Fibroblast of pulmonary artery (primary cell): Measurements from ENCODE around the gene EEF1A1.
"Not testable (repeated sequence)": the region's sequence is repeated elsewhere in the genome, so short reads cannot be mapped to it uniquely, and the experiment has no call there.

Source experiments
- DNase-seq: peaks from one replicate; pipeline ENCODE4 v3.0.0-alpha.2; 2010; ENCODE audit warnings: low read depth
- H3K4me3 ChIP-seq: replicated peaks from 2 replicates; pipeline ENCODE4 v1.5.1; 2011; ENCODE audit warnings: low read depth, mild to moderate bottlenecking, control low read depth, low read length, moderate library complexity
- TF ChIP-seq, protein P1 (sequence below): IDR thresholded peaks from 2 replicates; pipeline ENCODE4 v1.5.1; 2011; ENCODE audit warnings: mild to moderate bottlenecking, control low read depth, low read length, inconsistent platforms; ENCODE audit errors: missing control alignments

EEF1A1 gene

GRCh38 chr6:73520688-73521350, at the start of gene EEF1A1:
Gene EEF1A1, minus strand, starts transcription at chr6:73521032. Its CDS starts 1,006 bp downstream, at chr6:73520026.
- H3K4me3 ChIP-seq, result peak within 1 kb of the TSS; percentile 99
- DNase-seq, result peak; percentile 100
- TF ChIP-seq, protein P1, sequence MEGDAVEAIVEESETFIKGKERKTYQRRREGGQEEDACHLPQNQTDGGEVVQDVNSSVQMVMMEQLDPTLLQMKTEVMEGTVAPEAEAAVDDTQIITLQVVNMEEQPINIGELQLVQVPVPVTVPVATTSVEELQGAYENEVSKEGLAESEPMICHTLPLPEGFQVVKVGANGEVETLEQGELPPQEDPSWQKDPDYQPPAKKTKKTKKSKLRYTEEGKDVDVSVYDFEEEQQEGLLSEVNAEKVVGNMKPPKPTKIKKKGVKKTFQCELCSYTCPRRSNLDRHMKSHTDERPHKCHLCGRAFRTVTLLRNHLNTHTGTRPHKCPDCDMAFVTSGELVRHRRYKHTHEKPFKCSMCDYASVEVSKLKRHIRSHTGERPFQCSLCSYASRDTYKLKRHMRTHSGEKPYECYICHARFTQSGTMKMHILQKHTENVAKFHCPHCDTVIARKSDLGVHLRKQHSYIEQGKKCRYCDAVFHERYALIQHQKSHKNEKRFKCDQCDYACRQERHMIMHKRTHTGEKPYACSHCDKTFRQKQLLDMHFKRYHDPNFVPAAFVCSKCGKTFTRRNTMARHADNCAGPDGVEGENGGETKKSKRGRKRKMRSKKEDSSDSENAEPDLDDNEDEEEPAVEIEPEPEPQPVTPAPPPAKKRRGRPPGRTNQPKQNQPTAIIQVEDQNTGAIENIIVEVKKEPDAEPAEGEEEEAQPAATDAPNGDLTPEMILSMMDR, result no peak

DNA sequence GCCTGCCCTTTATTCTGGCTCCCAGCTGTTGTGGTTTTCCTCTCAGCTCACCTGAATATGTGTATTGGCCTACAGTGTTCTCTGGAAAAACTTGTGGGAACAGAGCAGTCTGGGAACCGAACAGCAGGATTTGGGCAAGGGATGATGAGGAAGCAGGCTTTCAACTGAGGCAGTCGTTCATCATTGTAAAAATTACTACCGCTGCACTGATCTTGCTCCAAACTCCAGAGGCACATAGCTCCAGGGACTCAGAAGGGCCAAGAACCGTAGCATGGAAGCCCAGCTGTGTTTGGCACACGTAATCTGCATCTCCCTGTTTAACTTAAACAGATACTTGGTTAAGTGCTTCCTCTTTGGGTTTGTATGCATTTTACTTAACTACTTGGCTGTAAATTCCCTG, 48.3 kb upstream of the EEF1A1 start:
- no peak for DNase-seq
- TF ChIP-seq, protein P1, result no peak
- H3K4me3 ChIP-seq, result no peak overlapping the region

DNA sequence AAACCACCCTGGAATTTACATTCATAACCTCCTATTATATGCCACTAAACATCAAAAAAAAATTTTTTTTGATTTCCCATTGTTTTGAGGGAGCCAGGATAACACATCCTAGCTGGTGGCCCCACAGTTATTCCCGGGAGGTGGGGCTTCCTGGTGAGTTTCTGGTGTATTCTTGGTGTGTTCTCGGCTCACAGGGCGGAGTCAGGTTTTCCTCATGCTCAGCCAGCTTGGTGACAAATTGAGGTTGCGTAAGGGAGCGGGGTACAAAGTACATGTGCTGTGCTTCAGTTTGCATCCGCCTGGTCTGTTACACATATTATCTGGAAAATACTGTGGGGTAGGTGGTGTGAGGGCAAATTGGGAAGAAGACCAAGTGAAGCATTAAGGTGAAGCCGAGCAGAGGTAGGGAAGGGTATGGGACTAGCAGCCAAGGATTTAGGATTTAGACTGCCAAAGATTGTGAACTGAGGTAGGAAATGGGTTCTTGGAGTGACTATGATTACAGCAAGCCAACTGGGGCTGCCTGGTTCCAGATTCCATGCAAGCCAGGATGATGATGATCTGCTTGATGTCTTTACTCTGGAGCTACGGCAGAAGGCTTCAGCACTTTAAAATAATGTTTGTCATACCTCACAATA, 46.2 kb upstream of the EEF1A1 start:
- no peak overlapping the region for H3K4me3 ChIP-seq
- DNase-seq, result peak; percentile 63
- TF ChIP-seq, protein P1, result no peak

- H3K4me3 ChIP-seq, DNase-seq: not testable (repeated sequence)
These were observed 45.6 kb upstream of the EEF1A1 start for GRCh38 chr6:73566486-73566871.

- TF ChIP-seq, protein P1, result no peak
- no peak overlapping the region for H3K4me3 ChIP-seq
- DNase-seq, result peak; percentile 25
These were observed 45.1 kb upstream of the EEF1A1 start for GRCh38 chr6:73565767-73566485.

DNA sequence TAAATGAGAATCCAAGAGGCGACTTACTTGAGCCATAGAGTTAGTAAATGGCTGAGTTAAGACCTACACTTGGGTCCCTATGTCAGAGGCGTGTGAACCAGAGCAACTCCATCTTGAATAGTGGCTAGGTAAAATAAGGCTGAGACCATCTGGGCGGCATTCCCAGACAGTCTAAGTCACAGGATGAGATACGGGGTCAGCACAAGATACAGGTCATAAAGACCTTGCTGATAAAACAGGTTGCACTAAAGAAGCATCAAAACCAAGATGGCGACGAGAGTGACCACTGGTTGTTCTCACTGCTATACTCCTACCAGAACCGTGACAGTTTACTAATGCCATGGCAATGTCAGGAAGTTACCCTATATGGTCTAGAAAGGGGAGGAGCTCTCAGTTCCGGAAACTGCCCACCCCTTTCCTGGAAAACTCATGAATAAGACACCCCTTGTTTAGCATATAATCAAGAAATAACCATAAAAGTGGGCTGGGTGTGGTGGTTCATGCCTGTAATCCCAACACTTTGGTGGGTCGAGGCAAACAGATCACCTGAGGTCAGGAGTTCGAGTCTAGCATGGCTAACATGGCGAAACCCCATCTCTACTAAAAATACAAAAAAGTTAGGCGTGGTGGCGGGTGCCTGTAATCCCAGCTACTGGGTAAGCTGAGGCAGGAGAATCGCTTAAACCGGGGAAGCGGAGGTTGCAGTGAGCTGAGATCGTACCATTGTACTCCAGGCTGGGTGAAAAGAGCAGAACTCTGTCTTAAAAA, 43.9 kb upstream of the EEF1A1 start:
- TF ChIP-seq, protein P1, result no peak
- no peak for DNase-seq
- H3K4me3 ChIP-seq, result no peak overlapping the region

GRCh38 chr6:73562558-73562957, 41.7 kb upstream of the EEF1A1 start:
- no peak for DNase-seq
- TF ChIP-seq, protein P1, result no peak
- no peak overlapping the region for H3K4me3 ChIP-seq
